Stimulated activated CD4-positive, alpha-beta T cell treated with anti-CD3 and anti-CD28 coated beads, Interleukin-1b, Interleukin-23, amount 100 ng/mL, for 1 hour (primary cell): ENCODE results near the gene TNFRSF18.

Experiments
- DNase-seq, 2 donors: peaks; one replicate each; pipeline ENCODE4 v3.0.0-alpha.2; 2020; ENCODE audit warnings: low read depth in 2 of 2

The TNFRSF18 gene

DNA sequence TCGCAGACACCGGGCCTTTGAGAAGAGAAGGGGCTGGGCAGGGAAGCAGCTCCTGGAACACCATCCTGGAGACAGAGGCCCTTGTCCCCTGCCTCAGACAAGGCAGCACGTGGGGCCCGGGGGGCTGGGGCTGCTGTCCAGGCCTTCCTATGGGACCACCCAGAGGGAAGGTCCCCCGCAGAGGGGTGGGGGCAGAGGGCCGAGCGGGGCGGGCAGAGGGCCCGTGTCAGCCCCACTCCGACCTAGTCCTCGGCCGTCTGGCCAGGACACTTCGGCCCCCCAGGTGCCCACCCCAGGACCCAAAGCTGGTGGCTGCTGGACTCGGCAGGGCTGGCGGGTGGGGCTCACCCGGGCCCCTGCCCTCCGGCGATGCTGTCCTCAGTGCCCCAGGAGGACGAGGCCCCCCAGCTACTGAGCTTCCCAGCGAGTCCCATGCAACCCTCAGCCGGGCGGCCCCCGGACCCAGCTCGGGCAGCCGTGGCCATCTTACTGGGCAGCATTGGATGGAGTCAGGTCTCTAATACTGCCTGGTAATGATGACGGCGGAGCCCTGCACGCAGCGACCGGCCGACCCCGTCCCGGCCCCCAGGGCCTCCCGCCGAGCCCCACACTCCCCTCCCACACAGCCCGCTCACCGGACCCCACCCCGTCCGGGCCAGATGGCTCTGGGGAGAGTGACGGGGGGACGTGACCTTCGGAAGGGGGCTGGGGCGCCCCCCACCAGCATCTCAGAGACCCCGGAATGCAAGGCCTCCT is 39.6 kb downstream of the TNFRSF18 start:
- DNase-seq: no peak

DNA sequence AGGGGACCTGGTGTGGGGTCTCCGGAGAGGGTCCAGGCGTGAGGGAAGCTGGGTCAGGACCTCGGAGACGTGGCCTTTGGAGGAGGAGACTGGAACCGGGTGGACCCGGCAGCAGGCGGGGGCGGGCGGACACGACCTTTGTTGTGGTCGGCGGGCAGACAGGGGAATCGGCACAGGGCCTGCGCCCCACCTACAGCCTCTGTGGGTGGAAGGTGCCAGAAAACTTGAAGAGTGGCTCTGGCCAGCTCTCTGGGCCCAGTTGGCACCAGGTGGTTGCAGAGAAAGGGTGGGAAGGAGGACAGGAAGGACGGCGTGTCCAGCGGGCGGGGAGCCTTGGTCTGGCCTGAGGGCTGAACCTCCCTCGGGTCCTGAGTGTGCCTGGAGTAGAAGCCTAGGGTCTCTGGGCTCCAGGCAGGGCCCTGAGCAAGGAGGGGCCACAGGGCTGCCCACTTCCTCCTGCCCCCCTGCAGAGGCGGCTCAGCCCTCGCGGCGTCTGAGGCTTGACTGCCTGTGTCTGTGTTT is 40.4 kb downstream of the TNFRSF18 start:
- no peak for DNase-seq

- no peak for DNase-seq
Observed at GRCh38 chr1:1165485-1165884, 40.9 kb downstream of the TNFRSF18 start.

- DNase-seq: no peak
Observed at GRCh38 chr1:1164701-1165451, 41.5 kb downstream of the TNFRSF18 start.

- DNase-seq: no peak
Observed at GRCh38 chr1:1164361-1164700, 42.1 kb downstream of the TNFRSF18 start.

- no peak for DNase-seq
Observed at GRCh38 chr1:1163538-1164070, 42.8 kb downstream of the TNFRSF18 start.

- no peak for DNase-seq
Observed at GRCh38 chr1:1162597-1163537, 43.5 kb downstream of the TNFRSF18 start.

- DNase-seq: no peak
Observed at GRCh38 chr1:1161683-1162079, 44.7 kb downstream of the TNFRSF18 start.

DNA sequence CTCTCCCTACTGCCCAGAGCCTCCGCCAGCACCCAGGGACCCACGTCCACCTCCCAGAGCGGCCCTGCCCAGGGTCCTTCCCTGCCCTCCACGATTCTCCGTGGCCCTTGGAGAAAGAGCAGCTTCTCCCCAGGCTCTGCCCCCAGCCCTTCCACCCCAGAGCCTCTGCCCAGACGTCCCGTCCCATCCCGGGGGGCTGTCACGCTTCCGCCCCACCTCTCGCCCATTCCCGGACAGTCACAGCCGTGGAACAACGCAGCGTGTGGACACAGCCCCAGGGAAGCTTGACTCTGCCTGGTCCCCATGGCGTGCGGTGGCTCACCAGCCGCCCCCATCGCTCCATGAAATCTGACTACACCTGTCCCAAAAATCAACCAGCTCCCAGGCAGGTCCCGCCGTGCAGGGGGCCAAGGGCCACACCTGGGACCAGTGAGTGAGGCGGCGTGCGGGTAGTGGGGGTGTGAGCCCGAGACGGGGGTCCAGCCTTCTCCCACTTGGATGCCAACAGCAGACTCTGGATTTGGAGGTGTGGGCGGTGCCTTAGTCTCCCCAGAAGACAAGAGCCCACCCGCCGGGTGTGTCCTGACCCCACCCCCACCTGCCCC is 45.2 kb downstream of the TNFRSF18 start:
- no peak for DNase-seq

DNA sequence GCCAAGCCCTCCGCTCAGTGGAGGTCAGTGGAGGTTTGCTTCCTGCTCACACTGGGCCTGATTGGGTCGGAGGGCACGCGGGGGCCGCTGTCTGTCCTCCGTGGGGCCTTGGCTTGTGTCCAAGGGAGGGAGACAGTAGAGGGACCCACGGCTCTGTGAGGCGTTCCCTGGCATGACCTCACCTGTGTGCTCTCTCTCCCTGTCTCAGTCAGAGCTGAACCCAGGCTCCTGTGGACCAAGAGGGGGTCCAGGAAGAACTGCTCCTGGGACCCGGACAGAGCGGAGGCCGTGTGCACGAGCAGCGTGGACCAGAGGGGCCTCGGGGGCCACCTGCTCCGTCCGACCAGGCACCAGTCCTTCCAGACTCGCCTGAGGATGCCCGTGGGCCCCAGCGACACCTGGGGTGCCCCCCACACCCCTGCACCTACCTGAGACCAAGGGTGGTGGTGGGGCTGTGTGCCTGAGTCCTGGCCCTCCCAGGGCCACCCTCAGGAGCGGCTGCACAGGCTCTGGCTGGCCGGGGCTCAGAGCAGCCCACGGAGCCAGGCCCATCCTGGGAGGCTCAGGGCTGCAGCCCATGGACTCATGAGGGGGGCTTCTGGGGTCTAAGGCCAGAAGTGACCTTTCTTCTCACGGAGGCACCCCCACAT is 46.0 kb downstream of the TNFRSF18 start:
- DNase-seq: no peak

- DNase-seq: no peak
Observed at GRCh38 chr1:1157914-1158710, 48.3 kb downstream of the TNFRSF18 start.

DNA sequence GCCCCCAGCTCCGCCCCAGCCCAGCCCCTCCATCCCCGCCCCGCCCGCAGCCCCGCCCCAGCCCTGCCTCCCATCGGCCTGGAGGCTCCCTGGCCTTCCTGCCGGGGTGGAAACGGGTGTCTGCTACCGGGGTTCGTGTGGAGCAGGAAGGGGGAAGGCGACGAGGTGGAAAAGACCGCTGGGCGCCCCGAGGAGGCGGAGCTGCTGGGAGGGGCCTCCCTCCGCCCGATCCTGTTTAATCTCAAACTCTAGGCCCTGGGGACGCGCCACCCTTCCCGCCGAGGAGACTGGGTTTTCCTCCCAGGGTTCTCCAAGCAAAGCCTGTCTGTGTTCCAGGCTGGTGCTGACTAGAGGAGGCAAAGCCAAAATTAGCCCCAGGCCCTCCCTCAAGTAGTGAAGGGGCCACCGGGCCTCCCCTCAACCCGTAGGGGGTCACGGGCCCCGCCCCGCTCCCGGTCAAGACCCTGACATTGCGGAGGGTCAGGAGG is 48.9 kb downstream of the TNFRSF18 start:
- peak in 1 of 2 donors; percentile 31 for DNase-seq

- no peak for DNase-seq
Observed at GRCh38 chr1:1157033-1157365, 49.4 kb downstream of the TNFRSF18 start.

- DNase-seq: no peak
Observed at GRCh38 chr1:1156140-1157032, 50.0 kb downstream of the TNFRSF18 start.

GRCh38 chr1:1155258-1155657 is 51.1 kb downstream of the TNFRSF18 start:
- no peak for DNase-seq

- no peak for DNase-seq
Observed at GRCh38 chr1:1153874-1154273, 52.5 kb downstream of the TNFRSF18 start.
